Mesenchymal stem cell (in vitro differentiated cells and primary cell): ENCODE data around the gene FOXD4L3.
"Not testable (repeated sequence)": the region's sequence is repeated elsewhere in the genome, so short reads cannot be mapped to it uniquely, and the experiment has no call there.

Experiments
- DNase-seq: peaks from one replicate; pipeline ENCODE4 v3.0.0-alpha.2; 2013
- H2AFZ ChIP-seq: one replicate; pipeline ENCODE4 v1.6.1; 2013; ENCODE audit warnings: low read depth, mild to moderate bottlenecking, control low read depth, inconsistent platforms, low read length, moderate library complexity
- H2AK5ac ChIP-seq: 2 replicates; pipeline ENCODE4 v1.6.1; 2013; ENCODE audit warnings: low read length, moderate library complexity, mild to moderate bottlenecking, inconsistent platforms; ENCODE audit not compliant: severe bottlenecking
- H2BK120ac ChIP-seq: one replicate; pipeline ENCODE4 v1.6.1; 2013; ENCODE audit warnings: low read depth, mild to moderate bottlenecking, inconsistent platforms, low read length, moderate library complexity
- H2BK12ac ChIP-seq, 2 experiments: one replicate each; pipeline ENCODE4 v1.6.1; 2013; ENCODE audit warnings: inconsistent platforms in 2 of 2, low read length in 2 of 2, mild to moderate bottlenecking in 2 of 2, moderate library complexity in 2 of 2, control low read depth in 1 of 2
- H2BK15ac ChIP-seq: one replicate; pipeline ENCODE4 v1.6.1; 2013; ENCODE audit warnings: mild to moderate bottlenecking, low read depth, inconsistent platforms; ENCODE audit not compliant: poor library complexity, severe bottlenecking
- H2BK5ac ChIP-seq: 2 replicates; pipeline ENCODE4 v1.6.1; 2013; ENCODE audit warnings: low read depth, mild to moderate bottlenecking, low read length, control low read depth, inconsistent platforms; ENCODE audit not compliant: poor library complexity, severe bottlenecking
- H3K14ac ChIP-seq, 2 experiments: one replicate each; pipeline ENCODE4 v1.6.1; 2013; ENCODE audit warnings: inconsistent platforms in 2 of 2, low read length in 2 of 2, control low read depth in 1 of 2, mild to moderate bottlenecking in 1 of 2, moderate library complexity in 1 of 2
- H3K18ac ChIP-seq, 2 experiments: one replicate each; pipeline ENCODE4 v1.6.1; 2013; ENCODE audit warnings: inconsistent platforms in 2 of 2, low read length in 2 of 2, control low read depth in 1 of 2, low read depth in 1 of 2, mild to moderate bottlenecking in 1 of 2
- H3K23ac ChIP-seq, 2 experiments: one replicate each; pipeline ENCODE4 v1.6.1; 2013; ENCODE audit warnings: inconsistent platforms in 2 of 2, low read length in 2 of 2, mild to moderate bottlenecking in 2 of 2, moderate library complexity in 2 of 2, control low read depth in 1 of 2
- H3K27ac ChIP-seq: 2 replicates; pipeline ENCODE4 v1.5.1; 2013; ENCODE audit warnings: mild to moderate bottlenecking, moderate library complexity, low read length, control low read depth, inconsistent platforms; ENCODE audit not compliant: poor library complexity, severe bottlenecking
- H3K27me3 ChIP-seq, 2 experiments: 2 replicates each; pipeline versions ENCODE4 v1.6.1 to v1.7.0; 2013; ENCODE audit warnings: low read length in 2 of 2, mild to moderate bottlenecking in 2 of 2, moderate library complexity in 2 of 2, control low read depth in 1 of 2, inconsistent platforms in 1 of 2; ENCODE audit not compliant: control insufficient read depth in 1 of 2, insufficient read depth in 1 of 2
- H3K36me3 ChIP-seq, 2 experiments: 2 replicates each; pipeline versions ENCODE4 v1.6.1 to v1.7.0; 2013; ENCODE audit warnings: low read length in 2 of 2, control low read depth in 1 of 2, inconsistent platforms in 1 of 2, low read depth in 1 of 2, mild to moderate bottlenecking in 1 of 2; ENCODE audit not compliant: insufficient read depth in 2 of 2, control insufficient read depth in 1 of 2
- H3K4ac ChIP-seq, 2 experiments: one replicate each; pipeline ENCODE4 v1.6.1; 2013; ENCODE audit warnings: inconsistent platforms in 2 of 2, low read length in 2 of 2, mild to moderate bottlenecking in 2 of 2, moderate library complexity in 2 of 2, control low read depth in 1 of 2, low read depth in 1 of 2
- H3K4me1 ChIP-seq: 2 replicates; pipeline ENCODE4 v1.6.1; 2013; ENCODE audit warnings: low read depth, low read length, control low read depth; ENCODE audit not compliant: control insufficient read depth, insufficient read depth
- H3K4me2 ChIP-seq: 2 replicates; pipeline ENCODE4 v1.6.1; 2013; ENCODE audit warnings: low read length, mild to moderate bottlenecking, inconsistent platforms; ENCODE audit not compliant: poor library complexity, severe bottlenecking
- H3K4me3 ChIP-seq, 2 experiments: 2 replicates each; pipeline versions ENCODE4 v1.5.1 to v1.7.0; 2013; ENCODE audit warnings: low read length in 2 of 2, mild to moderate bottlenecking in 2 of 2, control low read depth in 1 of 2, low read depth in 1 of 2; ENCODE audit not compliant: insufficient read depth in 1 of 2
- H3K79me1 ChIP-seq: replicated peaks from 2 replicates; pipeline ENCODE4 v1.6.1; 2013; ENCODE audit warnings: mild to moderate bottlenecking, control low read depth, low read length, inconsistent platforms; ENCODE audit not compliant: poor library complexity, severe bottlenecking
- H3K9ac ChIP-seq: 2 replicates; pipeline ENCODE4 v1.7.0; 2013; ENCODE audit warnings: mild to moderate bottlenecking, low read length, moderate library complexity
- H3K9me3 ChIP-seq: 2 replicates; pipeline ENCODE4 v1.7.0; 2013; ENCODE audit warnings: mild to moderate bottlenecking, low read length; ENCODE audit not compliant: control insufficient read depth
- H4K8ac ChIP-seq: one replicate; pipeline ENCODE4 v1.6.1; 2013; ENCODE audit warnings: inconsistent platforms, mild to moderate bottlenecking, low read length, moderate library complexity
- H4K91ac ChIP-seq: one replicate; pipeline ENCODE4 v1.6.1; 2013; ENCODE audit warnings: mild to moderate bottlenecking, low read length, inconsistent platforms
- WGBS: methylation state at CpG from one replicate; pipeline ENCODE4 v1.1.7; 2013; ENCODE audit warnings: mixed read lengths; 5-methylcytosine and 5-hydroxymethylcytosine counted together

Gene FOXD4L3

DNA sequence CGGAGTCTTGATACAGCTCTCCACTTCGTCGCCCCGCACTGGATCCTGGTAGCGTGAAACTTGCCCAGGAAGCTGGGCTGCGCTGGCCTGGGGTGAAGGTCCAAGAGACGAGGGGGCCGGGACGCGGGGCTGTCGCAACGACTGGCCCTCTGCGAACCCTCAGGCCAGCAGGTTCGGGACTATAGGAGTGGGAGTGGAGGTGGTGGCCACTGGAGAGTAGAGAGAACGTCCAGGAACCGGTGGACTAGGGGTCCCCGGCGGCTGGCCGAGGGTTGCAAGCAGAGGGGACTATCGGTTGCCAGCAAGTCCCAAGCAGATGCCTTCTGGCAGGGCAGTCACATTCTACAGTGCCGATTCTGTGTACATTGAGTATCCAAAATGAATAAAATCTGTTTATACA, 5.0 kb downstream of the FOXD4L3 start:
- H2BK120ac ChIP-seq, H2AFZ ChIP-seq, H3K23ac ChIP-seq, H4K8ac ChIP-seq, H2BK15ac ChIP-seq, H2BK12ac ChIP-seq, H3K4me1 ChIP-seq, H3K14ac ChIP-seq, H3K9me3 ChIP-seq, H4K91ac ChIP-seq, H2BK5ac ChIP-seq, H2AK5ac ChIP-seq, H3K79me1 ChIP-seq, H3K4ac ChIP-seq, H3K4me2 ChIP-seq, H3K18ac ChIP-seq, H3K36me3 ChIP-seq, DNase-seq, H3K27ac ChIP-seq, H3K27me3 ChIP-seq, H3K9ac ChIP-seq, H3K4me3 ChIP-seq: not testable (repeated sequence)
- WGBS, result 54% methylated on average over 9 of the region's 21 CpGs

DNA sequence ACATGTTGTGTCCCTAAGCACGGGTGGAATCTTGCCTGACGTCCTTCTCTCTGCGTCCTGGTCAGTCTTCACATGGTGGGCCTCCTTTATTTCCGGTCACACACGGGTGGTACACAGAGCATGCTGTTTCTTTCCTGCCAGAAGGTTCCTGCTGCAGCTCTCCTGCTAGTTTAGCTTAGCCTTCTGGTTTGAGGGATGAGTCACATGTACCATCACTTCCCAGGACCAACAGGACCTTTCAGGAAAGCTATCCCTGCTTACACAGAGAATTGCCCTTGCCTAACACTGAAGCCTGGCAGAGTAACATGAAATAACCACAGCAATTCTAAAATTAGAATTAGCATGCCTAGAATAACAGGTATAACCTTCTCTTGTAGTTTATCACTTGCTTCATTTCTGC, 8.5 kb downstream of the FOXD4L3 start:
- not testable (repeated sequence) for H3K79me1 ChIP-seq, H2BK120ac ChIP-seq, H3K9me3 ChIP-seq, H3K4me3 ChIP-seq, H3K23ac ChIP-seq, H3K4me2 ChIP-seq, DNase-seq, H4K8ac ChIP-seq, H3K27me3 ChIP-seq, H2BK5ac ChIP-seq, H3K4me1 ChIP-seq, H3K18ac ChIP-seq, H3K27ac ChIP-seq, H3K4ac ChIP-seq, H2BK12ac ChIP-seq, H3K14ac ChIP-seq, H3K9ac ChIP-seq, H2AK5ac ChIP-seq, H4K91ac ChIP-seq, H2AFZ ChIP-seq, H2BK15ac ChIP-seq, H3K36me3 ChIP-seq
- no CpG with 5 or more reads among the region's 5 CpGs for WGBS

DNA sequence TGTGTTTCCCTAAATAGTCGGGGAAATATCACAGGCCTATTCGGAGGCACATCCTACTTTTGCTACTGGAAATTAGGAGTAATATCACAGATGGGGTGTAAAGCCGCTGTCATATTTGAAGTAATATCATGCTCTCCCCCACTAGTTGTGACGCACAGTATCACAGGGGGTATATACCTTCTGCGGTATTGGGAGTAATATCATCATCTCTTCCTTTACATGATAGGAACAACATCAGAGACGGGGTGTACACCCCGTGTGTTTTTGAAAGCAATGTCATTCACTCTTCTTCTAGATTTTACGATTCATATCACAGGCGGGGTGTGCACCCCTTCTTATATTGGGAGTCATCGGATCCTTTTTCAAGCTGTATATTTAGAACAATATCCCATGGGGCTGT, 15.5 kb downstream of the FOXD4L3 start:
- H4K8ac ChIP-seq, H3K9ac ChIP-seq, H3K9me3 ChIP-seq, H3K4me2 ChIP-seq, H3K14ac ChIP-seq, H3K27me3 ChIP-seq, H3K23ac ChIP-seq, H3K18ac ChIP-seq, H3K4me3 ChIP-seq, H2BK5ac ChIP-seq, H4K91ac ChIP-seq, H3K4ac ChIP-seq, H3K36me3 ChIP-seq, H3K79me1 ChIP-seq, DNase-seq, H2AFZ ChIP-seq, H2AK5ac ChIP-seq, H2BK12ac ChIP-seq, H3K4me1 ChIP-seq, H2BK15ac ChIP-seq, H2BK120ac ChIP-seq, H3K27ac ChIP-seq: not testable (repeated sequence)
- 84% methylated on average over 6 of the region's 10 CpGs for WGBS

DNA sequence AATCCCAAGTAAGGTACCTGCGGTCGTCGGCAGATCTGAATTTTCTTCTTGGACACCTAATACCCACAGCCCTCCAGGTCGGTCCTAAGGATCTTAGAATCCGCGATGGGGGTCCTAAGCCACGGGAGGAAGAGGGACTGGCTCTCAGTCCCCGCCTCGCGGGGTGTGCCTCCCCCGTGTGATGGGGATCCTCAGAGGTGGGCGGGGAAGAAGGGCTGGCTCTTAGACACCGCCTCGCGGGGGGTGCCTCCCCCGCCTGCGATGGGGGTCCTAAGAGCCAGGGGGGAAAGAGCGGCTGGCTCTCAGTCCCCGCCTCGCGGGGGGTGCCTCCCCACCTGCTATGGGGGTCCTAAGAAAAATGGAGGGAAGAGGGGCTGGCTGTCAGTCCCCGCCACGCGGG, 21.1 kb downstream of the FOXD4L3 start:
- not testable (repeated sequence) for H3K9ac ChIP-seq, H2BK120ac ChIP-seq, H3K4me1 ChIP-seq, H2BK15ac ChIP-seq, H3K27me3 ChIP-seq, H3K4ac ChIP-seq, H4K91ac ChIP-seq, H3K4me3 ChIP-seq, H3K23ac ChIP-seq, H2BK5ac ChIP-seq, H4K8ac ChIP-seq, H3K14ac ChIP-seq, H3K9me3 ChIP-seq, H2AK5ac ChIP-seq, DNase-seq, H2AFZ ChIP-seq, H3K36me3 ChIP-seq, H3K4me2 ChIP-seq, H3K27ac ChIP-seq, H2BK12ac ChIP-seq, H3K79me1 ChIP-seq, H3K18ac ChIP-seq
- no CpG with 5 or more reads among the region's 24 CpGs for WGBS
